ENCODE data around the gene SLC11A1. TPM values are rescaled to one million over a fixed set of nuclear protein-coding genes. Genes with fewer than 3 reads are reported as not detected.

Gene SLC11A1, protein sequence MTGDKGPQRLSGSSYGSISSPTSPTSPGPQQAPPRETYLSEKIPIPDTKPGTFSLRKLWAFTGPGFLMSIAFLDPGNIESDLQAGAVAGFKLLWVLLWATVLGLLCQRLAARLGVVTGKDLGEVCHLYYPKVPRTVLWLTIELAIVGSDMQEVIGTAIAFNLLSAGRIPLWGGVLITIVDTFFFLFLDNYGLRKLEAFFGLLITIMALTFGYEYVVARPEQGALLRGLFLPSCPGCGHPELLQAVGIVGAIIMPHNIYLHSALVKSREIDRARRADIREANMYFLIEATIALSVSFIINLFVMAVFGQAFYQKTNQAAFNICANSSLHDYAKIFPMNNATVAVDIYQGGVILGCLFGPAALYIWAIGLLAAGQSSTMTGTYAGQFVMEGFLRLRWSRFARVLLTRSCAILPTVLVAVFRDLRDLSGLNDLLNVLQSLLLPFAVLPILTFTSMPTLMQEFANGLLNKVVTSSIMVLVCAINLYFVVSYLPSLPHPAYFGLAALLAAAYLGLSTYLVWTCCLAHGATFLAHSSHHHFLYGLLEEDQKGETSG
- total RNA-seq (2014; rRNA removed; shearing (Covaris generic)), result under 0.01 and 0.10 TPM in 2 replicates

DNA sequence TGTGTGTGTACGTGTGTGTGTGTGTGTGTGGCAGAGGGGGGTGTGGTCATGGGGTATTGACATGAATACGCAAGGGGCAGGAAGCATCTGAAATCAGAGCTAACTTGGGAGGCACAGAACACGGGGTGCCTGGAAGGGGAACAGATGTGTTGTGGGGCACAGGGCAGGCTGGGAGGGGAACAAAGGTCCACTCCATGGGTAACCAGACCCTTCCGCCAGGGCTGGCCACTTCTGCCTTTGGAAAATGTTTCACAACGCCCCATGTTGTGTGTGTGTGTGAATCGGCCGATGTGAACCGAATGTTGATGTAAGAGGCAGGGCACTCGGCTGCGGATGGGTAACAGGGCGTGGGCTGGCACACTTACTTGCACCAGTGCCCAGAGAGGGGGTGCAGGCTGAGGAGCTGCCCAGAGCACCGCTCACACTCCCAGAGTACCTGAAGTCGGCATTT, at the start of gene SLC11A1:
SLC11A1 (plus strand) TSS at position 358 of the 451 bp plus-strand sequence. CDS start 96 bp downstream, outside the sequence.
- DNase-seq (ENCODE audit: low read depth), result no peak

DNA sequence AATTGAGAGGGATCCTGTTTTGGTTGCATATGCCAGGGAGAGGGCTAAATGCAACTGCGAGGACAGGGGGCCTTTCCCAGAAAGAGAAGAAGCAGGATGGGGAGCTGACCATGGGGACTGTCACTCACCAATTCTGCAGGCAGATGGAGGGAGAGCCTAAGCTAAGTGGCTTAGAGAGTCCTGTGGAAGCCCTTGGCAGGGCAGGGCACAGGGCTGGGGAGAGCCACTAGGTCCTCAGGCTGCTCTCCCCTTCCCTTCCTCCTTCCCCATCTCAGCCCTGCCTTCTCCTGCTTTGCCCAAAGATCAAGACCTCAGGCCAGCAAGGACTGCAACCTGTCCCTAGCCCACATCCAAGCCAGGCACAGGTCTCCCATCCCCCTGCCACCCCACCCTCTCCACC, 49.8 kb upstream of the SLC11A1 start:
- DNase-seq (ENCODE audit: low read depth), result no peak

DNA sequence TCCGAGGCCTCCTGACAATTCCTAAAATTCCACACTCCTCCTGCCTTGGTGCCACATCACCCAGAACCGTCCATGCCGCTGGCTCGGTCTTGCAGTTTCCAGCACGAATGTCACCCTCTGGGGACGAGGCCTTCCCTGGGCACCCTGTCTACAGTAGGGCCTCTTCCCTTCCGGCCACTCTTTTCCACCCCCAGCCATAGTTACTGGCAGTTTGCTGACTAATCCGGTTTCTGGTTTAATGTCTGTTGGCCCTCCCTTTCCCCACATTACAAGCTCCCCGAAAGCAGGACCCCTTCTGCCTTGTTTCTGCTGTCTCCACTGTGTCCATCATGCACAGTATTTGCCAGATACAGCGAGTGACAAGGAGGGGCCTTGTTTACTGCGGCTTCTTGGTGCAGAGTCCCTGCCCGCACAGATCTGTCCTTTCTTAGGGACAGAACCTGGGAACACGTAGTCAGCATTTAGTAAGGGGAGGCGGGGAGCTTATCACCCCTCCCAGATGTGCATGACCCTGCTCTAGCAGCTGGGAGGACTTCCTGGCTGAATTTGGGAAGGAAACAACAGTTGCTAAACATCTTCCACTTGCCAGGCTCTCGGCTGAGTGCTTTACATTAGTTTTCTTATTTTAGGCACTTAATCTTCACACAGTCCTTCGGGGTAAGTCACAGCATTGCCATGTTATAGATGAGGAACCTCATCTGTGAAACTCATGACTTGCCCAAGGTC, 49.0 kb upstream of the SLC11A1 start:
- DNase-seq (ENCODE audit: low read depth), result no peak

DNA sequence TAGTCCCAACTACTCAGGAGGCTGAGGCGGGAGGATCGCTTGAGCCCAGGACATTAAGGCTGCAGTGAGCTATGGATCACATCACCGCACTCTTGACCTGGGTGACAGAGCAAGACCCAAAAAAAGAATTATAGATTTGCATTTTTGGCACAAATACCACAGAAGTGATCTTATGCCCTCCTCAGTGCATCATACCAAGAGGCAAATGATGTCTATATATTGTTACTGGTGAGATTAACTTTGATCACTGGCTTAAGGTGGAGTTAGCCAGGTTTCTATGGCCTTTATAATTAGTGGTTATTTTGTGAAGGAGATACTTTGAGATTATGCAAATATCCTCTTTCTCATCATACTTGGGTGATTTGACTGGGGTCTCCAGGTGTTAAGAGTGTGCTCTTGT, 47.5 kb upstream of the SLC11A1 start:
- no peak for DNase-seq (ENCODE audit: low read depth)

DNA sequence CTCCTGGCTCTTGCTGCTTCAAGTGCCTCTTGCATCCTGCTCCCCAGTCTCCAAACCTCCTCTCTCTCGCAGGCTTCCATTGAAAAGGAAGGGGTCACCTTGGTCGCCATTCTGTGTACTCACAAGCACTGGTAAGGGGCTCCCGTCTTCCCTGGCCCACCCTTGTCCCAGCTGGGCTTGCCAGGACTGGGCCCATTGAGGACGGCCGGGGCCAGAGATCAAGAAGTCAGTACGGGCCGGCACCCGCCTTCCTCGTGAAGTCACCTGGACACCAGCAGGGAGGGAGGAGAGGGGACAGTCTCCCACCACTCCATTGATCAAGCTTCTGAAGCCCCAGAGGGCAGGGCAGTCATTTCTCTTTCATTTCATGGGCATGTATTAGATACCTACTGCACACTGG, 41.4 kb upstream of the SLC11A1 start:
- no peak for DNase-seq (ENCODE audit: low read depth)

DNA sequence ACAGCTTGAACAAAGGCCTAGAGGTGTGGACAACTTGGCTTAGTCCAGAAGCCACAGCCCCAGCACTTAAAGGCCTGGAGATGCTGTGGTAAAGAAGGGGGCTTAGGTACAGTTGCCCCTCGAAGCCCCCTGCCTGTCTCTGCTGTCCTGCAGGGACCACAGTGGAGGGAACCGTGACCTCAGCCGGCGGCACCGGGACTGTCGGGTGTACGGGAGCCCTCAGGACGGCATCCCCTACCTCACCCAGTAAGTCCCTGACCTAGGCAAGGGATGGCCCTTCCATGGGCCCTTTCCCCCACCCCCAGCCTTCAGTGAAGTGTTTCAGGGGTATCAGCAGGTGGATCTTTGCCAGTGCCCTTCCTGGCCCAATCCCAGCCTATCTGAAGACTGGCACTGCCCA, 40.7 kb upstream of the SLC11A1 start:
- no peak for DNase-seq (ENCODE audit: low read depth)

DNA sequence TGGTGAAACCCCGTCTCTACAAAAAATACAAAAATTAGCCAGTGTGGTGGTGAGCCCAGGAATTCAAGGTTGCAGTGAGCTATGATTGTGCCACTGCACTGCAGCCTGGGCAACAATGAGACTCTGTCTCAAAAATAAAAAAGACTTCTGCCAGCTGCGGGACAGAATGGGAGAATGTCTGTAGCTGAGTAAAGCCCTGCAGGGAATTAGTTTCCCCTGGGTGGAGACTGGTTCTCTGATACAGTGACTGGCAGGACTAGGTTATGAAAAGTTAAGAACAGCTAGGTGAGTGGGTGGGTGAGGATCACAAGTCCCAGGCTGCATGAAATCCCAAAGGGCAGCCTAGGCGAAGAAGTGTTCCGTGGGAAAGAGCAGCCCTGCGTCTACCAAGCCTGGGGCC, 39.2 kb upstream of the SLC11A1 start:
- no peak for DNase-seq (ENCODE audit: low read depth)

DNA sequence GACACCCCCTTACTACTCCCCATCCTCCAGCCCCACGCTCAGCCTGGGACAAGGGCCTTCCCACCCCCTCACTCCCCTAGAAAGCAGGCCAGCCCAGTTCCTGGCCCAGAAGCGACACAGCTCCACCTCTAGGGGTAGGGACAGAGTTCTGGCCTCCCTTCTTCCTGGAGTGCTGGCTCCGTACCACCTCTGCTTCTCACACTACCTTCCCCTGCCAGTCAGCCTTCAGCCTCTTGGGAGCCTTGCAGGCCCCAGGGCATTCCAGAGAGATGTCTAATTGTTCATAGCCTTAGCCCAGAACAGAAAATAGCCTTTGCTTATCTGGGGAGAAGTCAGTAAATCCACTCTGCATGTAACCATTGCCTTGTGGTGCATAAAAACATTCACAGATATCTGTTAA, 38.5 kb upstream of the SLC11A1 start:
- DNase-seq (ENCODE audit: low read depth), result no peak

DNA sequence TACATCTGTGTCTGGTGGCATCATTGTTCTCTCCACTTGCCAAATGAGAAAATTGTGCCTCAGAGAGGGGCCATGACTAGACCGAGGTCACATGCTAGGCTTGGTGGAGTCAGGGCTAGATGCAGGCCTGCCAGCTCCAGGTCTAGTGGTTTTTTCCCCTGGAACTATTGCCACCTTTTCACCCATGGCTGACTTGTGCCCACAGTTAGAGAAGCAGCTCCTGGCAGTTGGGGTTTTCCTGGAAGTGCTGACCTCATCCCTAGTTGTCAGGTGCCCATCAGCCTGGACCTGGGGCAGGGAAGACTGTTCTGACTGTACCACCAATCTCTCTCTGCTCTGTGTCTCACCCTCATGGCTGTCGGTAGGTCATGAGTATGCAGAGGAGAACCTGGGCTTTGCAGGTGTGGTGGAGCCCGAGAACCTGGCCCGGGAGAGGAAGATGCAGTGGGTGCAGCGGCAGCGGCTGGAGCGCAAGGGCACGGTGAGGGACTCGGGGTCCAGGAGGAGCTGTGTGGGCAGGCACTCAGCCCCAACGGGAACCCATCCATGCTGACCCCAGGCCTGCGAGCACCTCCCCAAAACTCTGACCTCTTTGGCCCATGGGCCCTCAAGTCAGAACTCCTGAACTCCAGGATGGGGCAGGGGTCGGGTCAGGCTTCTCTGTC, 37.9 kb upstream of the SLC11A1 start:
- DNase-seq (ENCODE audit: low read depth), result no peak

DNA sequence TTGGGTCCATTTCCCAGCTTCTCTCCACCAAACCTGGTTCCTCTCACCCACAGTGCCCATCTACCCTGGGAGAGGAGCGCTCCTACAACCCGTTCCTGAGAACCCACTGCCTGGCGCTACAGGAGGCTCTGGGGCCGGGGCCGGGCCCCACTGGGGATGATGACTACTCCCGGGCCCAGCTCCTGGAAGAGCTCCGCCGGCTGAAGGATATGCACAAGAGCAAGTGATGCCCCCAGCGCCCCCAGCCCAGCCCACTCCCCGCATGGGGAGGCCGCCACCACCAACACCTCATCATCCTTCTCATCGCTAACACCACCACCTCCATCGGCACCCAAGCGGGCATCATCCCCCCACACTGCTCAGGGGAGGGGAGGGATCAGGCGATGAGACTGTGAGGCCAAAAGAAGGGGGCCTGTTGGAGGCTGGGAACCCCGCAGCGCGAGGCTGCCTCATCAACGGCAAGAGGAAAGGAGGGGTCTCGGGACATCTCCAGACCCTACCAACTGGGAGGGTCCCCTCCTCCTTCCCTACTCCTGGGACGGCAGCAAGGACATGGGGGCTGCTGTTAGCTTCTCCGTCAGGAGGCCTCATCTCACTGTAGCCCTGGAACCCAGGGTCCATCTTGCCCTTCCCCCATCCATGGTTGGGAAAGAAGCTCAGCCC, 37.2 kb upstream of the SLC11A1 start:
- no peak for DNase-seq (ENCODE audit: low read depth)

DNA sequence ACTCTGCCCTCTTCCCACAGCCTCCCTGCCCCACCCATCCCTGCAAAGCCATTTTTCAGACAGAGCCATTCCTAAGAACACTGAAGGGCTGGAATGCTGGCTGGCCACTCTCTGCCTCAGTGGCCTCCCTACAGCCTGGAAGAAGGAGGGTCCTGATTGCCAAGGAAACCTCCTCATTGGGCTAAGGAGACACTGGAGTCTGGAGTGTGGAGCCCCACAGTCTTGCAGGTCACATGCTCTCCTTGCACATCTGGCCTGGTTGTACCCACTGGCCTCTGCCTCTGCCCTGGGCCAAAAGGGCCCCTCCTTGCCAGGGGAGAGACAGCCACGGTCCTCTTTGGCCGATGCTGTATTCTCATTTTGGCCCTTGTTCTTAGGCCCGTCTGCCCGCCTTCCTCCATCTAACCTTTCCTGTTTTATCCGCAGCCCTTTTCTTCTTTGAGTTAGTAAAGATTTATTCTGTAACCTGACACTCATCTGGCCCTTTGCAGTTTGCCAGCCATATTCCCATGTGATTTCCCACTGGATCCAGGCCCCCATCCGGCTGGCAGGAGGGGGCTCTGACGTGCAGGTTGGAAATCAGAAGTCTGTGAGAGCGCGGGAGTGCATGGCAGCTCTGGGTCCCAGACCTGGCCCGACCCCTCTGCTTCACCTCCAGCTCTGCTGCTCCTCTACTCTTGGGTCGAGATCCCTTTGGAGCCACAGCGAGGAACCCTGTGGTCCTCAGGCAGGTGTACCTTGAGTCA, 36.4 kb upstream of the SLC11A1 start:
- DNase-seq (ENCODE audit: low read depth), result no peak

DNA sequence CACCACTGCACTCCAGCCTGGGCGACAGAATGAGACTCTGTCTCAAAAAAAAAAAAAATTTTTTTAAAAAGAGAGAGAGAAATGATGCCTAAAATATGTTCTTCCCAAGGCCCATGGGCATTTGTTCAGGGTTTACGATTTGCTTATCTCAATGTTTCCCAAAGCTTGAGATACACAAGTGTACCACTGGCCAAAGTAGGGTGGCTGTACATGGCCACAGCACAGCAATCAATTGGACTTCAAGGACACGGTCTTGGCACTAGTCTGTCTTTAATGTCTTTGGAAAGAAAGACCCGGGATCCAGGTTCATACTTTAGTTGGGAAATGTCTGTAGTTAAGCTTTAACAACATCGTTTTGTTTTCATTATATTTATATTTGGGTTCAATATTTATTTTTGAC, 34.9 kb upstream of the SLC11A1 start:
- no peak for DNase-seq (ENCODE audit: low read depth)

DNA sequence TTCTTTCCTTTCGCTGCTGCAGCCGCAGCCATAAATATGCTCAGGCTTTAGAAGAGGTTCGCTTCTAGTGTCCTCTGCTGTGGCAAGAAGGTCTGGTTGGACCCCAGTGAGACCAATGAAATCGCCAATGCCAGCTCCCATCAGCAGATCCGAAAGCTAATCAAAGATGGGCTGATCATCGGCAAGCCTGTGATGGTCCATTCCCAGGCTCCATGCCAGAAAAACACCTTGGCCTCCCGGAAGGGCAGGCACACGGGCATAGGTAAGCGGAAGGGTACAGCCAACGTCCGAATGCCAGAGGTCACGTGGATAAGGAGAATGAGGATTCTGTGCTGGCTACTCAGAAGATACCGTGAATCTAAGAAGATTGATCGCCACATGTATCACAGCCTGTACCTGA, 28.0 kb upstream of the SLC11A1 start:
- DNase-seq (ENCODE audit: low read depth), result no peak

DNA sequence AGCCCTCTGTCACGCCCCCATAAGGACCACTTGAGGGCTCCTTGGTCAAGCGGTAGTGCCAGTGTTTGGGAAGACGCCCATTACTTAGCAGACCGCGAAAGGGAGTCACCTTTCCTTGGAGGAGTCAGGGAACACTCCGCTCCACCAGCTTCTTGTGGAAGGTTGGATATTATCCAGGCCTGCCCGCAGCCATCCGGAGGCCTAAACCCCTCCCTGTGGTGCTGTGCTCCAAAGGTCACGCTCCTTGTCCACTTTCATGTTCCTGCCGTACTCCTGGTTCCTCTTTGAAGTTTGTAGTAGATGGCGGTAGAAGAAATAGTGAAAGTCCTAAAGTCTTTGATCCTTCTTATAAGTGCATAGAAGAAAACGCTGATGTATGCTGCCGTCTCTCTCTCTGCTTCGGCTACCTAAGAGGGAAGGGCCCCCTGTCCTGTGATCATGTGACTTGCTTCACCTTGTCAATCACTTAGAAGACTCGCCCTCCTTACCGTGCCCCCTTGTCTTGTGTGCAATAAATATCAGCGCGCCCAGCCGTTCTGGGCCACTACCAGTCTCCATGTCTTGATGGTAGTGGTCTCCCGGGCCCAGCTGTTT, 27.1 kb upstream of the SLC11A1 start:
- no peak for DNase-seq (ENCODE audit: low read depth)

DNA sequence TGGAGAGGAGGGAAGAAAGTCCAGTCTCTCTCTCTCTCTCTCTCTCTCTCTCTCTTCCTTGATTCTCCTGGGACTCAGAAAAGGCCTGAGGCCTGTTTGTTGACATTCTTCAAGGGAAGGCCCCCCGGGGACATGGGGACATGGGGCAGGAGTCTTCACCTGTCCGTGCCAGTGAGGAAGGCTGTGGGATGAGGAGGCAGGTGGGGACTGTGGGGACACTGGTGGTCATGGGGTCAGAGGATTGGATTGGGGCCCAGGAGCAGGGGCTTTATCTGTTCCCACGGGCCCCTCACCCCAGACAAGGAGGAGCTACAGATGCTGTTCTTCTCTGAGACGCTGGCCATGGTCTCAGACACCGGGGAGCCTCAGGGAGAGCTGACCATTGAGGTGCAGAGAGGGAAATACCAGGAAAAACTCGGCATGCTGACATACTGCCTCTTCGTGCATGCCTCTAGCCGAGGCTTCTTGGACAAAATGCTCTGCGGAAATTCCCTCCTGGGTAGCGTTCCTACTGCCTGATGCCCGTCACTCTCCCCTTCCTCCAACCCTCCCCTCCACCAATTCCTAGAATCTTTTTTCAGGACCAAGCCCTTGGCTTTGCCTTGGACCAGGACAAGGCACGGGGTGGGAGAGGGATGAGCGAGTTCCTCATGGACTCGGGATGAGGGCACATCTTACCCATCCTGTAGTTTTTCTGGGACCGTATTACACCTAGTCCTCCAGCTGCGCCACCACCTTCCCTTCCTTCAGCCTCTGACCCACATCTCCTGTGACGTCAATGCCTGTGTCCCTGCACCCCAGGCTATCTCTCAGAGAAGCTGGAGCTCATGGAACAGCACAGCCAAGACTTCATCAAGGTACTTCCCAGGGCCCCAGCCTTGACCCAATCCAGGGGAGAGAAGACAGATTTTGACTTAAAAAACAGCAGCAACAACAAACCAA, 24.6 kb upstream of the SLC11A1 start:
- no peak for DNase-seq (ENCODE audit: low read depth)

DNA sequence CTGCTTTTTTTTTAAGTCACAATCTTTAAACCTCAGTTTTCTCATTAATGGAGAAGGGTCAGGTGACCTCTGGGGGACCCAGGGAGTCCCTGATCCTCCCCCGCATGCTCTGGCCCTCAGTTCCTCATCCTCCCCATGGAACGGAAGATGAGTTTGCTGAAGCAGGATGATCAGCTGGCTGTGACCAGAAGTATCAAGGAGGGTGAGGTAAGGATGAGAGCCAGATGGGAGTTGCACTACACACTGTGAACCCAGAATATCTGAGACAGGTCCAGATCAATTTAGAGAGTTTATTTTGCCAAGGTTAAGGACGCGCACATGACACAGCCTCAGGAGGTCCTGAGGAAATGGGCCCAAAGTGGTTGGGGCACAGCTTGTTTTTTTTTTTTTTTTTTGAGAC, 21.6 kb upstream of the SLC11A1 start:
- no peak for DNase-seq (ENCODE audit: low read depth)

DNA sequence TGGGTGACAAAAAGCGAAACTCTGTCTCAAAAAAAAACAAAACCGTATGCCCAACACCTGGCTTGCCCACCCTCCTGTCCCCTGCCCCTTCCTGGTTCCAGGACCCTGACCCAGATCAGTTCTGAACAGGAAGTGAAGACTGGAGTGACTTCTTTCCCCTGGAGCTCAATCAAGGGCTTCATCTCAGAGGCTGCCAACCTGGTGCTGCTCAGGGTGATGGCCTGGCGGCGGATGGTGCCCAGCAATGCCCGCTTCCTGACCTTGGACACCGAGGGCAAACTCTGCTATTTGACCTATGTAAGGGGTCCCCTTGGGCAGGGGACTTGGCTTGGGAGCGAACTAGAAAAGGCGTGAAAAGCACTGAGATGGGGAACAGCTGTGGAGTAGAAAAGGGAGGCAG, 19.5 kb upstream of the SLC11A1 start:
- no peak for DNase-seq (ENCODE audit: low read depth)

DNA sequence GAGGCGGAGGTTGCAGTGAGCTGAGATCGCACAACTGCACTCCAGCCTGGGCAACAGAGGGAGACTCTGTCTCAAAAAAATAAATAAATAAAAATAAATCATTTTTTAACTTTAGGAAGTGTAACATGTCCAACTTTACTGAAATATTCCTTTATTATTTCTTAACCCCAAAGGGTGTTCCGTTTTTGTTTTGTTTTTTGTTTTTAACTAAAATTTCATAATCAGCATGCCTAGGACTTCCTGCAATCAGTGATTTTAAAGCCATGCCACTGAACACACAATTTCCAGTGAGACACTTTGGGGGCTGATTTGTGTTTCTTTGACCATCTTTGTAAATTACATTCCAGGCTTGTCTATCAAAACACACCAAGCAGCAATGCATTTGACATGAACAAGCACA, 18.3 kb upstream of the SLC11A1 start:
- no peak for DNase-seq (ENCODE audit: low read depth)

DNA sequence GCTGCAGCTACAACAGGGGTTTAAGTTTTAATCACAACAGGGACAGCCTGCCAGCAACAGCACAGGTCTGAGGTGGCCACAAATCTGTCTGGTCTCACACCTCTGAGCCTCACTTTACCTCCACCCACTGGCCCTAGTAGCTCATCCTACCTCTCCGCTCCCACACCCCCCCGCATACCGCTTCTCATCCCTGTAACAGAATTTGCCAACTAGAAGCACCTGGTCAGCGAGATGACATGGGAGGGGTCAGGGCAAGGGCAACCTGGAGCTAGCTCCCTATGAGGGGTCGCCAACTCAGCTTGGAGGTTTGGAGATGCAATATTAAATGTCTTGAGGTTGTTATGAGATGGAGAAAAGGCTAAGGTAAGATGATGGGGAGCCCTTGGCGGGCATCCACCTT, 17.9 kb upstream of the SLC11A1 start:
- DNase-seq (ENCODE audit: low read depth), result no peak
